Measurements from ENCODE around the gene OR7D4. TPM values are rescaled to one million over a fixed set of nuclear protein-coding genes. Genes with fewer than 3 reads are reported as not detected.
A peak's percentile ranks its signal among the peaks of the same experiment; 100 is the strongest.
"Not testable (repeated sequence)": the region's sequence is repeated elsewhere in the genome, so short reads cannot be mapped to it uniquely, and the experiment has no call there.

The OR7D4 gene
- not detected in 2 replicates for total RNA-seq

DNA sequence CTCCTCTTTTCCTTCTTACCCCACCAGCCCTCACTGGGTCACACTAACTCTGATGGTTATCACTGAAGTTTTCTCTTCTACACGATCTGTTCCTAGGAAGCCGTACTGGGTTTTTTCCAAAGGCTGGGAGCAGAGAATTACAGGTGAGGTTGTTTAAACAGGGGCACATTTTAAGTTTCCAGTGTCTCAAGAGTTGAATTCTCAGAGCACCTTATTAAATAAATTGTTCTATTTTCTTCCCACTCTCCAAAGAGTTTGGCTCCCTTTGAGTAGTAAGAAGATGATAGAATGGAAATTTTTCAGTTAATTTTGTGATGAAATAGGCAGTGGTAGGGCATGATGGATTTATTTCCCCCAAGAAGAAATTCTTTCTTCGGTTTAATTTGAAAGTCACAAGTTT is at the start of gene OR7D4:
OR7D4 (minus strand) TSS at position 101 of the 400 bp plus-strand sequence. CDS start 4,752 bp downstream, outside the sequence.
- no peak for DNase-seq (ENCODE audit: extremely low read depth, low read depth, low spot score)

DNA sequence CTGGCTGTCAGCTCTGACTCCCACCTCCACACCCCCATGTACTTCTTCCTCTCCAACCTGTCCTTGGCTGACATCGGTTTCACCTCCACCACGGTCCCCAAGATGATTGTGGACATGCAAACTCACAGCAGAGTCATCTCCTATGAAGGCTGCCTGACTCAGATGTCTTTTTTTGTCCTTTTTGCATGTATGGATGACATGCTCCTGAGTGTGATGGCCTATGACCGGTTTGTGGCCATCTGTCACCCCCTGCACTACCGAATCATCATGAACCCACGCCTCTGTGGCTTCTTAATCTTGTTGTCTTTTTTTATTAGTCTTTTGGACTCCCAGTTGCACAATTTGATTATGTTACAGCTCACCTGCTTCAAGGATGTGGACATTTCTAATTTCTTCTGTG is 31.8 kb upstream of the OR7D4 start:
- DNase-seq (ENCODE audit: extremely low read depth, low read depth, low spot score), result no peak

DNA sequence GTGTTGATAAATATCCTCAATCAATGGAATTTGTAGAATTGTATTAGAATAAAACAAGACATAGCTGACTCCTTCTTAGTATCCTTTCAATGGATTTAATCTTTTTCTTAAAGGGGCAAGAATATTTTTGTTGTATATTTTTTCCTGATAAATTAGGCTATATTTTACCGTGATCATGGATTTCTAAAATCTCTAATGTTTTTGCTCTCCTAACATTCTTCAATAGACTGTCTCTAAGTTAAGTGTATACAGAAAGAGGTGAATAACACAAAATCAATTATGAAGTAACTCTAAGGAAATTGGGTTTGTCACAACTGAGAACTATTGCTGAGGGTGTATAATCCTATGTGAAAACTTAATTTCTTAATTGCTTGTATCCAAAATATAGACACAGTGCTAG is 31.2 kb upstream of the OR7D4 start, which contains the start of gene OR7E24:
OR7E24 (plus strand) TSS at position 301 of the 400 bp plus-strand sequence. CDS start 114 bp downstream, outside the sequence.
- DNase-seq (ENCODE audit: extremely low read depth, low read depth, low spot score), result no peak

DNA sequence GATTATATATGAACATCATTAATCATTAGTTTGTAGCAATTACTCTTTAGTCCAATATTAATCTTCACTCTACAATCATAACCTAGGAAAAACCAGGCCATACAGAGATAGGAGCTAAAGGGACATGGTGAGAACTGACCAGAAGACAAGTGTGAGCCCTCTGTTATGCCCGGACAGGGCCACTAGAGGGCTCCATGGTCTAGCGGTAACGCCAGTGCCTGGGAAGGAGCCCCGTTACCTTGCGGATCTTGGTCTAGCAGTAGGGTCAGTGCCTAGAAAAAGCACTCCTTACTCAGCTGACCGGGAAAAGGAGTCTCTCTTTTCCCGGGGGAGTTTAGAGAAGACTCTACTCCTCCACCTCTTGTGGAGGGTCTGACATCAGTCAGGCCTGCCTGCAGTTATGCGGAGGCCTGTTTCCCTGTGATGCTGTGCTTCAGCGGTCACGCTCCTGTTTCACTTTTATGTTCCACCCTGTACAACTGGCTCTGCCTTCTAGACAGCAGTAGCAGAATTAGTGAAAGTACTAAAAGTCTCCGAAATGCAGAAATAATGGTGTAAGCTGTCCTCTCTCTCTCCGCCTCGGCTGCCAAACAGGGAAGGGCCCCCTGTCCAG is 13.8 kb downstream of the OR7D4 start:
- DNase-seq (ENCODE audit: extremely low read depth, low read depth, low spot score), result peak; percentile 22

DNA sequence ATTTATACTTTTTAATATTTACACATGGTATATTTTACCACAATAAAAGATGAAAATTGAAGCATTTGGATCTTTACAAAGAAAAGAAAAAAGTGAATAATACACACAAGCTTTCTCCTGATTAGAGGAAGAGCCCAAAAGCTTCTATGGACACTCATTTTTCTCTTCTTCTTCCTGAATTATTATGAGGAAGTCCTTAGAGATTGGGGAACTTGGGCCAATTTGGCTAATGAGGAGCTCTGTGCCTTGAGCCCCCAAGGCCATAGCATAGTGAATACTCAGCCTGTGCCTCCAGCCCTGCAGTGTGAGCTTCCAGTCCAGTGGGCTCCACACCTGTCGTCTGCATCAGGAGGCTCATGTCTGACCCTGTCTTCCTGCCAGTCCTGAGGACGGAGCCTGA is 21.3 kb downstream of the OR7D4 start:
- DNase-seq (ENCODE audit: extremely low read depth, low read depth, low spot score), result not testable (repeated sequence)

DNA sequence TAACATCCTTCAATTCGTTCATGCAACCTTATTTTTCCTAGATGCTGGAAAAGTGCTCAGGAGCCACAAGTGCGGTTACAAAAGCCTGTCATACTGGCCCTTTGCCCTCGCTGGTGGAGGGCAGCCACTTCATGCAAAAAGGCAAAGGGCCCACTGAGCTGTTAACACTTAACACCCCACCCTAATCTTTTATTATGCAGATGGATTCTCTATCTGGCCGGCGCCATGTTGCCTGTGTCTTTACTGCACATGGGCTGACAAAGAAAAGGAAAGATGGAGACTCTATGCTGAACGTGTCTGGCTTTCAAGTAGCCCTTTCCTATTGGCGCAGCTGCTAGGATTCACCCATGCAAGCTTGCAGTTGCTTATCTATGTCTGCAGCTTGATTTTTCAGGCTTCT is 29.9 kb downstream of the OR7D4 start:
- DNase-seq (ENCODE audit: extremely low read depth, low read depth, low spot score), result no peak

DNA sequence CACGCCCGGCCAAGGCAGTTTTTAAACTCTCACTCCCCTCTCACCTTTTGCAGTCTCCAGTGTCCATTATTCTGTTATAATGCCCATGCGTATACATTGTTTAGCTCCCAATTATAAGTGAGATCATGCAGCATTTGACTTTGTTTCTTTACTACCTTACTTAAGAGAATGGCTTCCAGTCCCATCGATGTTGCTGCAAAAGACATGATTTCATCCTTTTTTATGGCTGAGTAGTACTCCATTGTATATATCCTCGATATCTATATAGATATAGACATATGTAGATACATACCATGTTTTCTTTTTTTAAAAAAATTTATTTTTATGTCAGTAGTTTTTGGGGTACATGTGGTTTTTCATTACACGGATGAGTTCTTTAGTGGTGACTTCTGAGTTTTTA is 32.2 kb downstream of the OR7D4 start:
- DNase-seq (ENCODE audit: extremely low read depth, low read depth, low spot score), result no peak

DNA sequence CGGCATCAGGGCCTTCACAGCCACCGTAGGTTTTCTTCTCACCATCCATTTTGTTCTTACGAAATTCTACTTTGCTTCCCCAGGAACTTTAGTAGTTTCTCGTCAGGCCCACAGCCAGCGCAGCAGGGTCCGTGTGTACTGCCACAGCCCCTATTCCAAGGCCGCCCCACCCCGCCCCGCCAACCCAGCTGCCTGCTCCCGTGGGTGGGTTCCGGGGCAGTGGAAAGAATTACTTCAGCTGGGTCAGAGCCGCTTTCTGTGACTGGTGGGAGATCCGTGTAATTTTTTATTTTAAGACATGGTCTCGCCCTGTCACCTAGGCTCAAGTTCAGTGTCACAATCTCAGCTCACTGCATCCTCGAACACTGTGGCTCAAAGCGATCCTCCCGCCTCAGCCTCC is 36.4 kb downstream of the OR7D4 start:
- DNase-seq (ENCODE audit: extremely low read depth, low read depth, low spot score), result no peak

DNA sequence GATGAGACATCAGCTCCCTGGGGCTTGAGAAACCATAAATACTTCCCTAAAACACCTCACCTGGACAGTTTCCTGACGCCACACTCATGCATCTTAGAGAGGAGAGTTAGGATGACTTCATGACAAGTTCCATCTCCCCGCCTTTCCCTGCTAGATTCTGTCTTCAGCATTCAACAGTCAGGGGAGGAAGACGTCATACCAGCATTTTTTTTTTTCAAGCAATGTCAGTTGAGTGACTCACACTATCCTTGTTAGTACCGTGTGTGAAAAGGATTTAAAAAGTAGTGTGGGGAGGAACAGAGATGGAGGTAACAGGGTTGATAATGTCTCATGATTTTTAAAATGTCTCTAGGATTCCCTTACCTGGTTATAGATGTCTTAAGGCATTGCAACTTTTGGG is 40.5 kb downstream of the OR7D4 start, which contains the start of gene OR7D2:
OR7D2 (plus strand) TSS at position 79 of the 400 bp plus-strand sequence. CDS start 6,803 bp downstream, outside the sequence.
- DNase-seq (ENCODE audit: extremely low read depth, low read depth, low spot score), result no peak

DNA sequence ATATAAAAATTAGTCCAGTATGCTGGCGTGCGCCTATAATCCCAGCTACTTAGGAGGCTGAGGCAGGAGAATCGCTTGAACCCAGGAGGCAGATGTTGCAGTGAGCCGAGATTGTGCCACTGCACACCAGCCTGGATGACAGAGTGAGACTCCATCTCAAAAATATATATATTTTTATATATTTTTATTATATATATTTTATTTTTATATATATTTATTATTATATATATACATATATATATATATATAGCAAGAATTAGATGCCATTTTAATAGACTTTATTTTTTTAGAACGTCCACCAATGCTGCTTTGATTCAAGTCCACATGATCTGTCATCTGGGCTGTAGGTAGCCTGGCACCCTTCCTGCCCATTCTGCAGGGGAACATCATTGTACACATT is 44.1 kb downstream of the OR7D4 start:
- no peak for DNase-seq (ENCODE audit: extremely low read depth, low read depth, low spot score)

DNA sequence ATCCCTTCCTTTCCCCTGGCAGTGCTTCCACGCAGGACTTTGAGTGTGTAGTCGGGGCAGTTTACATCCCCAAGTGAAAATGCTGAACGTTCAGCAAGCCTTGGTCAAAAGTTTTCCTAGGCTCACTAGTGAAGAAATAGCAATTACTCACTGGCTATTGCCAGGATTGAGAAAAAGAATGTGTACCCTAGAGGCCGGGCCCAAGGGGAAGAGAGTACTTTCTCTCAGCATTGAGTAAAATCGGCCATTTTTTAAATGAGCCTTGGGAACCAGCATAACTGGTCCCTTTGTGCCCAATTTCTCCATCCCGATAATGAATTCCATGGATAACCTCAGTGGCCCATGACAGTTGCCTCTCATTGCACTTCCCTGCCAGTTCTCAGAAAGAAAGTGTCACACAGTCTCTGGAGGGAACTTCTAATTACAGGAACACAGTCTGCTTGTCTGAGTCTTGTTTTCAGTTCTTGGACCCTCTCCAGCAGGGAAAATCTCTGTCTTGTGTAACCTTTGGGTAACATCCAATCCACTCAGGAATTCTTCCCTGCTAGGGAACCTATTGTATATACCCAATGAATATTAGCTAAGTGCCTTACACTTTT is 47.9 kb downstream of the OR7D4 start:
- DNase-seq (ENCODE audit: extremely low read depth, low read depth, low spot score), result no peak

DNA sequence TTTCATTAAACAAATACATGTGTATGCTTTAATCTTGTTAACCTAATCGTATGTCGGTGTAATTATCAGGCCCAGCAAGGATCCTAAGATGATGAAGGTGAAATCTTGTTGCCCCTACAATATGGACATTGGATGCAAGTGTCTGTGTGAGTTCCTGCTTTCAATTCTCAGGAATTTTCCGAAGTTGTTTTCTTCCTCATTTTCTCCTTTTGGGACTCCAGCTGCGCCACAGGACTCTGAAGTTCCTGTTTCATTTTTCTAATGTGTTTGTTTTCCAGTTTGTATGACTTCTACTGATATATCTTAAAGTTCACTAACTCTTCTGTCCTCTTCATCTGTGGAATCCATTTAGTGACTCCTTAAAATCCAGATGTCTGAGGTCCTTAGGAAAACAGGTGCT is 52.5 kb downstream of the OR7D4 start:
- DNase-seq (ENCODE audit: extremely low read depth, low read depth, low spot score), result no peak

DNA sequence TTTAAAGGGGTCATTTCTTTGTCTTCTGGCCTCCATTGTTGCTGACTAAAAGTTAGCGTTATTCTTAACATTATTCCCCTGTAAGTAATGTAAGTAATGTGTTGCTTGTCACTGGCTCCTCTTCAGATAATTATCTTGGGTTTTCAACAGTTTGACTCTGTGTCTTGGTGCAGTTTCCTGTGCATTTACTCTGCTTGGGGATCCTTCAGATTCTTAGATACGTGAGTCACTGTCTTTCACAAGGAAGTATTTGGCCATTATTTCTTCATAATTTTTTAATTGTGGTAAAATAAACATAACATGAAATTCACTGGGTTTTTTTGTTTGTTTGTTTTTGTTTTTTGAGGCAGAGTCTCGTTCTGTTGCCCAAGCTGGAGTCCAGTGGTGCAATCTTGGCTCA is 54.1 kb downstream of the OR7D4 start:
- no peak for DNase-seq (ENCODE audit: extremely low read depth, low read depth, low spot score)

DNA sequence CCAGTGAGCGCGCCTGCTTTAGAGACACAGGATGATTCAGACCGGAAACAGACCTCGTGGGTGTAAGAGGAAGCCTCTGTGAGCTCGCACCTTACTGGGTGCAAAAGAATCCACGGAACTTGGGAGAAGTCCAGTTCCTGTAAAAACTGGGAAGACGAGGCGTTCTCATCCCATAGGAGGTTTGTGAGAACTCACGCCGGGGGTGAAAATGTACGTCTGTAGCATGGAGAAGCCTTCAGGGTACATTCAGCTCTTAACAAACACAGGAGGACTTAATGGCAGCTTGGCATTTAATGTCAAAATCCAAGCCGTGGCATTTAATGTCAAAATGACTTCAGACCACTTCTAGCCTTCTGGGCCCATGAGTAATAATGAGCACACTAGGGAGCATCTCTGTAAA is 58.0 kb downstream of the OR7D4 start:
- DNase-seq (ENCODE audit: extremely low read depth, low read depth, low spot score), result no peak

Other genes with a start within 250 kb of the OR7D4 start
- not detected in 2 replicates for gene MUC16, start 209.2 kb downstream of the OR7D4 start, total RNA-seq
- gene OR1M1, start 132.5 kb downstream of the OR7D4 start, total RNA-seq, result not detected in 2 replicates
- gene OR7G2, start 112.1 kb downstream of the OR7D4 start, total RNA-seq, result not detected in 2 replicates
- gene OR7G1, start 103.8 kb downstream of the OR7D4 start, total RNA-seq, result not detected in 2 replicates
- gene OR7G3, start 92.6 kb downstream of the OR7D4 start, total RNA-seq, result not detected in 2 replicates
- gene ZNF317, start 79.2 kb downstream of the OR7D4 start, total RNA-seq, result 14.5 and 22.5 TPM in 2 replicates
- gene OR7D2, start 40.6 kb downstream of the OR7D4 start, total RNA-seq, result 0.35 TPM in 1 of 2 replicates, not detected in the other
- gene OR7E24, start 31.3 kb upstream of the OR7D4 start, total RNA-seq, result not detected in 2 replicates
- 2.0 and 9.7 TPM in 2 replicates for gene ZNF699, start 90.2 kb upstream of the OR7D4 start, total RNA-seq
- gene ZNF559, start 104.6 kb upstream of the OR7D4 start, total RNA-seq, result 12.5 and 12.9 TPM in 2 replicates
- 0.24 and 2.2 TPM in 2 replicates for gene ZNF177, start 143.4 kb upstream of the OR7D4 start, total RNA-seq
- gene ZNF266, start 216.0 kb upstream of the OR7D4 start, total RNA-seq, result 14.9 and 15.1 TPM in 2 replicates